Measurements from ENCODE around the gene LILRB5. TPM values are rescaled to one million over a fixed set of nuclear protein-coding genes. Genes with fewer than 3 reads are reported as not detected.
"Not testable (repeated sequence)": the region's sequence is repeated elsewhere in the genome, so short reads cannot be mapped to it uniquely, and the experiment has no call there.

The LILRB5 gene
- total and polyA plus RNA-seq, 10 donors, result 3.8 to 112 (median 63.7) TPM

- TF ChIP-seq POLR2A (IDR thresholded peaks at IDR 0.05), result no peak
- TF ChIP-seq POLR2AphosphoS5 (IDR thresholded peaks at IDR 0.05), result peak in 2 of 3 donors; percentile 43 to 88
- whole genome bisulfite sequencing, 5 donors, result 26 to 35% (median 31%) methylated on average over 7 to 8 of the region's 8 CpGs
- DNase-seq, result peak; percentile 87
- intact Hi-C loops (cut with DNase I; ENCODE audit: low total_unique reads), result no loop called here
- H3K9me3 ChIP-seq, result no peaks in the 10 kb centered on the region
- H3K36me3 ChIP-seq, result peaks cover 0 to 12% (median 0%) of the 10 kb centered on the region in 6 donors
- peaks cover 0 to 19% (median 0%) of the 10 kb centered on the region in 7 donors for H3K27me3 ChIP-seq (replicated peaks in 1 of 7)
- peak overlapping the region; percentile 55 to 92 (median 88) for H3K27ac ChIP-seq
- H3K4me3 ChIP-seq, result peak overlapping the region in 1 of 8 donors; percentile 36
- peaks cover 7 to 59% (median 36%) of the 10 kb centered on the region in 6 donors for H3K4me1 ChIP-seq
Observed at GRCh38 chr19:54248016-54248601, 9.0 kb downstream of the LILRB5 start.

- H3K36me3 ChIP-seq, result peaks cover 0 to 4% (median 0%) of the 10 kb centered on the region in 6 donors
- TF ChIP-seq POLR2AphosphoS5 (IDR thresholded peaks at IDR 0.05) (peak in 1 of 3 donors; percentile 12), CTCF (IDR thresholded peaks at IDR 0.05 in 8 of 11, conservative IDR thresholded peaks at IDR 0.05 in 3 of 11) (no peak)
- peak overlapping the region in 1 of 8 donors; percentile 36 for H3K4me3 ChIP-seq
- peak overlapping the region; percentile 55 to 92 (median 88) for H3K27ac ChIP-seq
- no peaks in the 10 kb centered on the region for H3K9me3 ChIP-seq
- intact Hi-C loops (cut with DNase I; ENCODE audit: low total_unique reads), result no loop called here
- no peak for DNase-seq
- H3K4me1 ChIP-seq, result peaks cover 7 to 51% (median 33%) of the 10 kb centered on the region in 6 donors
- 67 to 76% (median 74%) methylated on average over 18 to 20 of the region's 20 CpGs for WGBS, 5 donors
- peaks cover 0 to 12% (median 0%) of the 10 kb centered on the region in 7 donors for H3K27me3 ChIP-seq (replicated peaks in 1 of 7)
Observed at GRCh38 chr19:54247106-54247930, 9.8 kb downstream of the LILRB5 start.

GRCh38 chr19:54245936-54246335 is 11.1 kb downstream of the LILRB5 start:
- H3K36me3 ChIP-seq, result no peaks in the 10 kb centered on the region
- 47 to 60% (median 55%) methylated on average over 3 of the region's 3 CpGs for WGBS, 5 donors
- DNase-seq, result no peak
- peak overlapping the region in 3 of 8 donors; percentile 11 to 91 (median 91) for H3K27ac ChIP-seq
- peaks cover 7 to 46% (median 30%) of the 10 kb centered on the region in 6 donors for H3K4me1 ChIP-seq
- H3K27me3 ChIP-seq (replicated peaks in 1 of 7), result peaks cover 0 to 9% (median 0%) of the 10 kb centered on the region in 7 donors
- no peaks in the 10 kb centered on the region for H3K9me3 ChIP-seq
- no peak overlapping the region for H3K4me3 ChIP-seq
- intact Hi-C loops (cut with DNase I; ENCODE audit: low total_unique reads), result no loop called here
- TF ChIP-seq POLR2A (IDR thresholded peaks at IDR 0.05), result no peak
- TF ChIP-seq CTCF (IDR thresholded peaks at IDR 0.05 in 8 of 11, conservative IDR thresholded peaks at IDR 0.05 in 3 of 11), result no peak
- TF ChIP-seq POLR2AphosphoS5 (IDR thresholded peaks at IDR 0.05), result no peak

DNA sequence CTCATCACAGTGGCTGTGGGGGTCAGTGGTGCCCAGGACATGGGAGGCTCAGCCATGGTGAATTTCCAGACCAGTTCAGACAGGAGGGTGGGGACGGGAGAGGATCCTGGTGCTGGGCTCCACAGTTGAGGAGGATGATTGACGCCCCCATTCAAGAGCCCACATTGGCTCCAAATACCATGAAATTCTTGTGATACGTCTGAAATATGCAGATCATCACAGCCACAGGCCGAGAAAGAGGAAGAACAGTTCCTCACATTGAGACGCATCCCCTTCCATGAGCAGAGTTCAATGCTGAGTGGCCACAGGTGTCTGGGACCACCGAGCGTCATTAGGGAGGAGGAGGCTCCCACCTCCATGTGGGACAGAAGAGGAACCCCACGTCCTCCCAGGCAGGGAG is 13.3 kb downstream of the LILRB5 start:
- DNase-seq; intact Hi-C loops (cut with DNase I; ENCODE audit: low total_unique reads); H3K9me3 ChIP-seq; H3K4me3 ChIP-seq; H3K27ac ChIP-seq: not testable (repeated sequence)
- 19 to 39% (median 38%) methylated on average over 3 to 7 of the region's 8 CpGs; no CpG with 5 or more reads in 2 of the 5 donors for WGBS, 5 donors
- peaks cover 7 to 35% (median 25%) of the 10 kb centered on the region in 6 donors for H3K4me1 ChIP-seq
- peaks cover 0 to 18% (median 0%) of the 10 kb centered on the region in 6 donors for H3K36me3 ChIP-seq
- H3K27me3 ChIP-seq (replicated peaks in 1 of 7), result peaks cover 0 to 16% (median 0%) of the 10 kb centered on the region in 7 donors

DNA sequence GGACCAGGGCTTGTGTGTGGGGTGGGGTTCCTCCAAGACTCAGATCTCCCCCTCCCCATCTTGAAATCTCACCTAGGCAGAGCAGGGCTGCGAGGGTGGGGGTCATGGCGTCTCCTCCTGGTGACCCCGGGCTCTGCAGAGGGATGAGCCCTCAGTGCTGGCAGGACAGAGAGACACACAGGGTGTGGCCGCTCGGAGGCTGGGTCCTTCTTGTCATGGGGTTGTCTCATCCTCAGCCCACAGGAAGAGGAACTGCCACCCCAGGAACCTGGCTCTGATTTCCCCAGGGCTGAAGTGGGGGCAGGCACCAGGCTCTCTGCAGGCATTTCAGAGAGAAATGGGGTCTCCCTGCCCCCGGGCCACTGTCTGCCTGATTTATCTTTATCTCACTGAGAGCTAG is 14.4 kb downstream of the LILRB5 start, which contains the start of gene LILRA6:
Gene LILRA6, minus strand, starts transcription at position 145 of the 400 bp plus-strand sequence.
- peak; percentile 85 for DNase-seq
- H3K9me3 ChIP-seq; intact Hi-C loops (cut with DNase I; ENCODE audit: low total_unique reads): not testable (repeated sequence)
- peak within 1 kb of the TSS in 4 of 8 donors; percentile 15 to 78 (median 48) for H3K27ac ChIP-seq
- peaks cover 0 to 16% (median 0%) of the 10 kb centered on the region in 7 donors for H3K27me3 ChIP-seq (replicated peaks in 1 of 7)
- peaks cover 5 to 24% (median 15%) of the 10 kb centered on the region in 6 donors for H3K4me1 ChIP-seq
- H3K4me3 ChIP-seq, result peak within 1 kb of the TSS in 1 of 8 donors; percentile 16
- 50 to 74% (median 60%) methylated on average over 1 to 6 of the region's 6 CpGs; no CpG with 5 or more reads in 2 of the 5 donors for WGBS, 5 donors
- H3K36me3 ChIP-seq, result peaks cover 0 to 30% (median 0%) of the 10 kb centered on the region in 6 donors

DNA sequence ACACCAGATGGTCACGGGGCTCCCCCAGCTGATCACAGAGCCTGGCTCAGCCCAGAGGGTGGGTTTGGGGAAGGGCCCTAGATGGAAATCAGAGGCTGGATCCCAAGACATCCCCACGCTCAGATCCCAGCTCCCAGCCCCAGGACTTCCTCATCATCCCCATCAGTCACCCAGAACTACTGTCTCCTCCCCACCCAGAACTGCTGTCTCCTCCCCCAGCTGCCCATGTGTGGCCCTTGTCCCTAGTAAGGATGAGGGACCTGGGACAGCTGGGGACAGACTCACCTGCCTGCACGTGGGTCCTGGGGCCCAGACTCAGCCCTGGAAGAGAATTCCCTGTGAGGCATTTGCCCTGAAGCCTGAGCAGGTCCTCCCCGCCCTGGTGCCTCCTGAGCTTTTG is 14.8 kb downstream of the LILRB5 start:
- WGBS, 5 donors, result 57 to 81% (median 68%) methylated on average over 2 to 4 of the region's 4 CpGs; no CpG with 5 or more reads in 1 of the 5 donors
- H3K4me3 ChIP-seq, result peak overlapping the region in 1 of 8 donors; percentile 16
- H3K27ac ChIP-seq, result peak overlapping the region in 4 of 8 donors; percentile 15 to 78 (median 30)
- H3K9me3 ChIP-seq; intact Hi-C loops (cut with DNase I; ENCODE audit: low total_unique reads); DNase-seq: not testable (repeated sequence)
- peaks cover under 1 to 20% (median 10%) of the 10 kb centered on the region in 6 donors for H3K4me1 ChIP-seq
- H3K36me3 ChIP-seq, result peaks cover 0 to 33% (median 0%) of the 10 kb centered on the region in 6 donors
- peaks cover 0 to 15% (median 0%) of the 10 kb centered on the region in 7 donors for H3K27me3 ChIP-seq (replicated peaks in 1 of 7)

GRCh38 chr19:54240372-54241336 is 16.4 kb downstream of the LILRB5 start:
- H3K9me3 ChIP-seq; intact Hi-C loops (cut with DNase I; ENCODE audit: low total_unique reads); DNase-seq; H3K4me1 ChIP-seq: not testable (repeated sequence)
- 71 to 85% (median 76%) methylated on average over 7 to 19 of the region's 22 CpGs for WGBS, 5 donors
- H3K27me3 ChIP-seq (replicated peaks in 1 of 7), result peaks cover 0 to 12% (median 0%) of the 10 kb centered on the region in 7 donors
- peak overlapping the region in 2 of 8 donors; percentile 12 to 27 for H3K4me3 ChIP-seq
- H3K36me3 ChIP-seq, result peaks cover 0 to 48% (median 0%) of the 10 kb centered on the region in 6 donors
- H3K27ac ChIP-seq, result peak overlapping the region in 2 of 8 donors; percentile 33 to 55

Data from spleen (tissue), 11 donors.